ENCODE data around the gene TMEM154. TPM values are rescaled to one million over a fixed set of nuclear protein-coding genes. Genes with fewer than 3 reads are reported as not detected.

Gene TMEM154
- polyA plus RNA-seq, 1 donor from 2014 or later, result not detected

DNA sequence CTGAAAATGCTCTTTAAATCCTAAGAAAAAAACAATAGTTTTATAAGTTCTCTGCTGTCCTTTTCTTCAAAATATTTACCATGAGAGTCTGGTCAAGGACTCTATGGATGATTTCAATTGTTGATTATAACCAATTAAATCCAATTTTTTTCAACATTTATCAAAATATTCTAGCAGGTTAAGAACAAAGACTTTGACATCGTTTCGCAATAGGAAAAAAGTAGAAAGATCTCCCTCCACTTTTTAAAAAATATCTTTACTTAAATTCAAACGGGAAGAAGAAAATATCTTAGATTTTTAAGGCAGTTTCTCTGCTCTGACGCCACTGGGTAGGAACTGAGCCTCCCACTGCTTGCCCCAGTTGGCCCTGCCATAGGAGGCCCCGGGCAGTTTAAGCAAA is 44.7 kb upstream of the TMEM154 start:
- no peak overlapping the region for H3K9ac ChIP-seq (ENCODE audit: low read length)
- no peaks in the 10 kb centered on the region for H3K9me3 ChIP-seq (ENCODE audit: low read length)
- H3K9me2 ChIP-seq (ENCODE audit: insufficient read depth, low read length), result no peaks in the 10 kb centered on the region
- TF ChIP-seq EP300 (conservative IDR thresholded peaks at IDR 0.05; ENCODE audit: poor library complexity, severe bottlenecking) (no peak), TAF1 (IDR thresholded peaks at IDR 0.05; ENCODE audit: low read depth) (no peak), RAD21 (conservative IDR thresholded peaks at IDR 0.05) (no peak), MXI1 (conservative IDR thresholded peaks at IDR 0.05; ENCODE audit: poor library complexity, severe bottlenecking) (no peak), EZH2 (IDR thresholded peaks at IDR 0.05; ENCODE audit: borderline replicate concordance, insufficient read depth, low read length, poor library complexity, severe bottlenecking) (no peak), POLR2AphosphoS5 (IDR thresholded peaks at IDR 0.05) (no peak), SMC3 (conservative IDR thresholded peaks at IDR 0.05; ENCODE audit: poor library complexity) (no peak)
- TF ChIP-seq, protein P1, sequence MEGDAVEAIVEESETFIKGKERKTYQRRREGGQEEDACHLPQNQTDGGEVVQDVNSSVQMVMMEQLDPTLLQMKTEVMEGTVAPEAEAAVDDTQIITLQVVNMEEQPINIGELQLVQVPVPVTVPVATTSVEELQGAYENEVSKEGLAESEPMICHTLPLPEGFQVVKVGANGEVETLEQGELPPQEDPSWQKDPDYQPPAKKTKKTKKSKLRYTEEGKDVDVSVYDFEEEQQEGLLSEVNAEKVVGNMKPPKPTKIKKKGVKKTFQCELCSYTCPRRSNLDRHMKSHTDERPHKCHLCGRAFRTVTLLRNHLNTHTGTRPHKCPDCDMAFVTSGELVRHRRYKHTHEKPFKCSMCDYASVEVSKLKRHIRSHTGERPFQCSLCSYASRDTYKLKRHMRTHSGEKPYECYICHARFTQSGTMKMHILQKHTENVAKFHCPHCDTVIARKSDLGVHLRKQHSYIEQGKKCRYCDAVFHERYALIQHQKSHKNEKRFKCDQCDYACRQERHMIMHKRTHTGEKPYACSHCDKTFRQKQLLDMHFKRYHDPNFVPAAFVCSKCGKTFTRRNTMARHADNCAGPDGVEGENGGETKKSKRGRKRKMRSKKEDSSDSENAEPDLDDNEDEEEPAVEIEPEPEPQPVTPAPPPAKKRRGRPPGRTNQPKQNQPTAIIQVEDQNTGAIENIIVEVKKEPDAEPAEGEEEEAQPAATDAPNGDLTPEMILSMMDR (IDR thresholded peaks at IDR 0.05; ENCODE audit: poor library complexity, severe bottlenecking), result no peak
- TF ChIP-seq, protein P2, sequence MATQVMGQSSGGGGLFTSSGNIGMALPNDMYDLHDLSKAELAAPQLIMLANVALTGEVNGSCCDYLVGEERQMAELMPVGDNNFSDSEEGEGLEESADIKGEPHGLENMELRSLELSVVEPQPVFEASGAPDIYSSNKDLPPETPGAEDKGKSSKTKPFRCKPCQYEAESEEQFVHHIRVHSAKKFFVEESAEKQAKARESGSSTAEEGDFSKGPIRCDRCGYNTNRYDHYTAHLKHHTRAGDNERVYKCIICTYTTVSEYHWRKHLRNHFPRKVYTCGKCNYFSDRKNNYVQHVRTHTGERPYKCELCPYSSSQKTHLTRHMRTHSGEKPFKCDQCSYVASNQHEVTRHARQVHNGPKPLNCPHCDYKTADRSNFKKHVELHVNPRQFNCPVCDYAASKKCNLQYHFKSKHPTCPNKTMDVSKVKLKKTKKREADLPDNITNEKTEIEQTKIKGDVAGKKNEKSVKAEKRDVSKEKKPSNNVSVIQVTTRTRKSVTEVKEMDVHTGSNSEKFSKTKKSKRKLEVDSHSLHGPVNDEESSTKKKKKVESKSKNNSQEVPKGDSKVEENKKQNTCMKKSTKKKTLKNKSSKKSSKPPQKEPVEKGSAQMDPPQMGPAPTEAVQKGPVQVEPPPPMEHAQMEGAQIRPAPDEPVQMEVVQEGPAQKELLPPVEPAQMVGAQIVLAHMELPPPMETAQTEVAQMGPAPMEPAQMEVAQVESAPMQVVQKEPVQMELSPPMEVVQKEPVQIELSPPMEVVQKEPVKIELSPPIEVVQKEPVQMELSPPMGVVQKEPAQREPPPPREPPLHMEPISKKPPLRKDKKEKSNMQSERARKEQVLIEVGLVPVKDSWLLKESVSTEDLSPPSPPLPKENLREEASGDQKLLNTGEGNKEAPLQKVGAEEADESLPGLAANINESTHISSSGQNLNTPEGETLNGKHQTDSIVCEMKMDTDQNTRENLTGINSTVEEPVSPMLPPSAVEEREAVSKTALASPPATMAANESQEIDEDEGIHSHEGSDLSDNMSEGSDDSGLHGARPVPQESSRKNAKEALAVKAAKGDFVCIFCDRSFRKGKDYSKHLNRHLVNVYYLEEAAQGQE (IDR thresholded peaks at IDR 0.05; ENCODE audit: borderline replicate concordance), result no peak
- no peak overlapping the region for H3K4me3 ChIP-seq (ENCODE audit: low read length)
- no peaks in the 10 kb centered on the region for H3K79me2 ChIP-seq (replicated peaks; ENCODE audit: insufficient read depth, low read length)
- no peak overlapping the region for H3K27ac ChIP-seq (ENCODE audit: low read length)
- no peaks in the 10 kb centered on the region for H3K36me3 ChIP-seq (ENCODE audit: insufficient read depth, low read length)
- no peak overlapping the region for H2AFZ ChIP-seq (ENCODE audit: low read depth, low read length)
- no peak overlapping the region for H3K4me2 ChIP-seq (ENCODE audit: low read length)
- no peaks in the 10 kb centered on the region for H3F3A ChIP-seq (ENCODE audit: insufficient read depth, low read length, poor library complexity, severe bottlenecking)
- no peaks in the 10 kb centered on the region for H4K20me1 ChIP-seq (ENCODE audit: insufficient read depth)
- H3K27me3 ChIP-seq (ENCODE audit: insufficient read depth, low read depth, low read length), result no peaks in the 10 kb centered on the region

DNA sequence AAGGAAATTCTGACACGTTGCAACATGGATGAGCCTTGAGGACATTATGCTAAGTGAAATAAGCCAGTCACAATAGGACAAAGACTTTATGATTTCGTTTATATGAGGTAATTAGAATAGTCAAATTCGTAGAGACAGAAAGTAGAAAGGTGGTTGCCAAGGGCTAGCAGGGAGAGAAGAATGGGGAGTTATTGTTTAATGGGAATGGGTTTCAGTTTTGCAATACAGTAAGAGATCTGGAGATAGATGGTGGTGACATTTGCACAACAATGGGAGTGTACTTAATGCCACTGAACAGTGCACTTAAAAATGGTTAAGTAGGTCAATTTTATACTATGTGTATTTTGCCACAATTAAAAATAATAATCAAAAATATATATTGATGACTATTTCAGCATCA is 43.4 kb upstream of the TMEM154 start:
- H3K9ac ChIP-seq (ENCODE audit: low read length), result no peak overlapping the region
- no peaks in the 10 kb centered on the region for H3K79me2 ChIP-seq (replicated peaks; ENCODE audit: insufficient read depth, low read length)
- H3K9me3 ChIP-seq (ENCODE audit: low read length), result no peaks in the 10 kb centered on the region
- H2AFZ ChIP-seq (ENCODE audit: low read depth, low read length), result no peak overlapping the region
- H3K4me2 ChIP-seq (ENCODE audit: low read length), result no peak overlapping the region
- no peaks in the 10 kb centered on the region for H3K27me3 ChIP-seq (ENCODE audit: insufficient read depth, low read depth, low read length)
- no peaks in the 10 kb centered on the region for H4K20me1 ChIP-seq (ENCODE audit: insufficient read depth)
- no peaks in the 10 kb centered on the region for H3F3A ChIP-seq (ENCODE audit: insufficient read depth, low read length, poor library complexity, severe bottlenecking)
- no peak overlapping the region for H3K27ac ChIP-seq (ENCODE audit: low read length)
- TF ChIP-seq, protein P1 (IDR thresholded peaks at IDR 0.05; ENCODE audit: poor library complexity, severe bottlenecking), result no peak
- TF ChIP-seq TAF1 (IDR thresholded peaks at IDR 0.05; ENCODE audit: low read depth) (no peak), SMC3 (conservative IDR thresholded peaks at IDR 0.05; ENCODE audit: poor library complexity) (no peak)
- H3K9me2 ChIP-seq (ENCODE audit: insufficient read depth, low read length), result no peaks in the 10 kb centered on the region
- no peaks in the 10 kb centered on the region for H3K36me3 ChIP-seq (ENCODE audit: insufficient read depth, low read length)
- no peak overlapping the region for H3K4me3 ChIP-seq (ENCODE audit: low read length)
